Aorta (tissue), 5 donors: ENCODE measurements around the gene GABRB3. TPM values are rescaled to one million over a fixed set of nuclear protein-coding genes. Genes with fewer than 3 reads are reported as not detected.

Experiments
- ATAC-seq: fragments of 200-7000 bp; cut with Tn5 transposase; one replicate; pipeline ENCODE4 v1.9.1; 2022; ENCODE audit warnings: moderate library complexity; ENCODE audit not compliant: low FRiP score
- DNase-seq, 2 donors: peaks; one replicate each; pipeline ENCODE4 v3.0.0-alpha.2; 2020
- H3K27ac ChIP-seq, 2 donors: one replicate each; pipeline ENCODE4 v1.5.1; 2013; ENCODE audit warnings: low read length in 2 of 2, mild to moderate bottlenecking in 2 of 2, moderate library complexity in 2 of 2, control low read depth in 1 of 2, inconsistent platforms in 1 of 2, low read depth in 1 of 2
- H3K27me3 ChIP-seq, 2 donors: one replicate each; pipeline ENCODE4 v1.6.1; 2013; ENCODE audit warnings: control low read depth in 1 of 2, low read length in 1 of 2, mild to moderate bottlenecking in 1 of 2, moderate library complexity in 1 of 2; ENCODE audit not compliant: insufficient read depth in 2 of 2, control insufficient read depth in 1 of 2
- H3K36me3 ChIP-seq, 2 donors: one replicate each; pipeline ENCODE4 v1.6.1; 2013; ENCODE audit warnings: control low read depth in 1 of 2, low read length in 1 of 2, mild to moderate bottlenecking in 1 of 2; ENCODE audit not compliant: insufficient read depth in 2 of 2, control insufficient read depth in 1 of 2
- H3K4me1 ChIP-seq, 2 donors: one replicate each; pipeline ENCODE4 v1.6.1; 2013; ENCODE audit warnings: low read length in 2 of 2, control low read depth in 1 of 2, mild to moderate bottlenecking in 1 of 2, moderate library complexity in 1 of 2; ENCODE audit not compliant: insufficient read depth in 2 of 2, control insufficient read depth in 1 of 2
- H3K4me3 ChIP-seq, 2 donors: one replicate each; pipeline ENCODE4 v1.5.1; 2013; ENCODE audit warnings: low read length in 2 of 2, control low read depth in 1 of 2, mild to moderate bottlenecking in 1 of 2
- H3K9me3 ChIP-seq: one replicate; pipeline ENCODE4 v1.6.1; 2013; ENCODE audit warnings: mild to moderate bottlenecking, low read length; ENCODE audit not compliant: control insufficient read depth
- WGBS, 2 donors: extraction: QIAGEN DNeasy Blood & Tissue Kit; methylation state at CpG; one replicate each; pipeline ENCODE4 v1.1.7; 2013; 5-methylcytosine and 5-hydroxymethylcytosine counted together
- intact Hi-C, 2 donors: fragments of 100-400 bp; cut with DNase I; formaldehyde crosslinking; loops; one replicate each; pipeline versions ENCODE4 v1.14.2 to v1.15.0; 2022
- polyA plus RNA-seq, 2 donors: library from polyadenylated mRNA; stranded (reverse); fragments of 200-250 nt; gene quantifications; one replicate each; pipeline ENCODE4 v1.2.3, GENCODE V29; 2013
- total RNA-seq, 2 donors: library from RNA; stranded (reverse); fragmentation: NEBNext Ultra II Directional; extraction: Animal tissue kit (Norgen Biotek cat#: 25700); gene quantifications; one replicate each; pipeline ENCODE4 v1.2.1, GENCODE V29; 2021
- donor health status: healthy with polysubstance abuse.
- donor health status: Bipolar disorder and iron deficiency.
- donor health status: DM: no; HTN: no; CAD: no.
- donor health status: DM: no; HTN: no; CAD: no.
- donor health status: DM: yes; HTN: yes; CAD: no.

The GABRB3 gene
- total and polyA plus RNA-seq, 4 donors: 0.50 to 1.1 (median 0.92) TPM

DNA sequence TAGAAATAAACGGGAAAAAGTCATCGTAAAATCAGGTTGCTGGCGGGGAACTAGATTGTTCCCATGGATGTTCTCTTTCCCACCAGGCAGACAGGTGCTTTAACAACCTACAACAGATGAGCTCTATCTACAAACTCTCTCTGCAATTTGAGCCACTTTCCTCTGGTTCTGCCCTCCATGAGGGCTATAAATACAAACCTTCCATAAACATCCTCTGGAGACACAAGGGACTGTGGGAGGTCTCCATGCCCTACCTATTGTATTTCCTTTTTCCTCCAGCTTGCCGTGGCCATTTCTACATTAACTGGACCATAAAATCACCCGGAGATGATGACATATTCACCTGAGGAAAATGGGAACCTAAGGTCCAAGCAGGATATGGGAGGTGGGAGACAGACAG, 151.1 kb downstream of the GABRB3 start:
- intact Hi-C loops: no loop called here
- no peak overlapping the region for H3K27ac ChIP-seq
- no peak overlapping the region for H3K4me3 ChIP-seq
- DNase-seq: no peak
- no peaks in the 10 kb centered on the region for H3K9me3 ChIP-seq
- no peaks in the 10 kb centered on the region for H3K4me1 ChIP-seq
- no peaks in the 10 kb centered on the region for H3K27me3 ChIP-seq
- ATAC-seq: no peak
- WGBS, 2 donors: 60 to 71% methylated on average over 5 of the region's 5 CpGs
- H3K36me3 ChIP-seq: no peaks in the 10 kb centered on the region

DNA sequence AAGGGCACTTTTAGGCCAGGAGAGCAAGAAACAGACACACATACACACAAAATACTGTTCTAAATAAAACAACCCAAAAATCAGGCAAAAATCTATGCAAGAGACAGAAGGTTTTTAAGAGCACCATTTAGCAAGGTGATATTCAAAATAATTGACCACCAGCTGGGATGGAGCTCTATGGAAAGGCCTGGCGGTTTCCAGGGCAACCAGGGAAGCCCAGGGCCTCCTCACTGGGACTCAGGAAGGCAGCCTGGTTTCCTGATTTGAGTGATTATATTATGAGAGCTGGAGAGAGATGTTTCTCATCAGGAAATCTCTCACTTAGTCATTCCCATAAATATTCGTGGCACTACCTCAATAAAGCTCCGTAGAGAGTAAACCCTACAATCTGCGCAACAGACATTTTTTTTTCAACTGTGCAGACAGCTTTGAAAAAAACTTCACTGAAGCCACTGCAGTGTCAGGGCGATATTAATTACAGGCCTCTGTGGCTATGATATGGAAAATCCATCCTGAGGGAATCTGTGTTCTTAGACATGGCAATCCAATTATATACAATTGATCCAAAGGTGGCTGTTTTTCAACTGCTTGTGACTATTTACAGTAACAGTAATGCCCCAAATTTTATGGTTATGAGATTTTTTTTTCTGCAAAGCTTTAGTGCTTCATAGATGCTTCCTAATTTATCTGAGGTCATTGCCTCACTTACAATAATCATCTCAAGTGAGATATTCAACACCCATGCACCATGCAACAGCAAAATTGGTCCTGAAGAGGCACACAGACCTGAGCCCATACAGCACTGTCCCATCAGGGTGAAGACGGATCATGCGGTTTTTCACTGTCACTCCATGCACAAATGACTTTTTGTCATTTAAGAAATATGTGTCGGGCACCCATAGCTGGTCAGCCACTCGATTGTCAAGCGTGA, 152.1 kb downstream of the GABRB3 start:
- Histone ChIP-seq H3K36me3 (no peaks in the 10 kb centered on the region), H3K4me1 (no peaks in the 10 kb centered on the region), H3K27ac (no peak overlapping the region), H3K27me3 (no peaks in the 10 kb centered on the region), H3K4me3 (no peak overlapping the region), H3K9me3 (no peaks in the 10 kb centered on the region)
- intact Hi-C loops: no loop called here
- DNase-seq: no peak
- ATAC-seq: no peak
- WGBS, 2 donors: 64 to 66% methylated on average over 10 of the region's 10 CpGs

DNA sequence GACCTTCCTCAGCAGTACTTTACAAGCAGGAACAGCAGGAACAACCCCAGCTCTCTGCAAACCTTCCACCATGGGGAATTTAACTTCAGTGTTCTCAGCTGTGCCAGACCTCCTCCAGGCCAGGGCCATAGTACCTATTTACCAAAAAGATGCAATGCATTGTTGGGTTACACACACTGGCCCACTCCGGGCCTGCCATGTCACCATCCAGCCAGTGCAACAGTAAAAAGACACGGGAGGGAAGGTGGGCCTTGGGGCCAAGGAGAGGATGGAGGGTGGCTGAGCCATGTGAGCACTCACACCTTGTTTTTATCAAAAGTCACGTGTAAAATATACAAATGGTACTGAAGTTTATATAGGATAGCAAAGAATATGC, 157.0 kb downstream of the GABRB3 start:
- Histone ChIP-seq H3K9me3 (peaks cover 3% of the 10 kb centered on the region), H3K36me3 (no peaks in the 10 kb centered on the region), H3K4me3 (no peak overlapping the region), H3K27ac (no peak overlapping the region), H3K4me1 (no peaks in the 10 kb centered on the region), H3K27me3 (no peaks in the 10 kb centered on the region)
- 79 to 85% methylated on average over 3 of the region's 3 CpGs for WGBS, 2 donors
- ATAC-seq (no peak), DNase-seq (no peak)
- intact Hi-C loops: no loop called here

DNA sequence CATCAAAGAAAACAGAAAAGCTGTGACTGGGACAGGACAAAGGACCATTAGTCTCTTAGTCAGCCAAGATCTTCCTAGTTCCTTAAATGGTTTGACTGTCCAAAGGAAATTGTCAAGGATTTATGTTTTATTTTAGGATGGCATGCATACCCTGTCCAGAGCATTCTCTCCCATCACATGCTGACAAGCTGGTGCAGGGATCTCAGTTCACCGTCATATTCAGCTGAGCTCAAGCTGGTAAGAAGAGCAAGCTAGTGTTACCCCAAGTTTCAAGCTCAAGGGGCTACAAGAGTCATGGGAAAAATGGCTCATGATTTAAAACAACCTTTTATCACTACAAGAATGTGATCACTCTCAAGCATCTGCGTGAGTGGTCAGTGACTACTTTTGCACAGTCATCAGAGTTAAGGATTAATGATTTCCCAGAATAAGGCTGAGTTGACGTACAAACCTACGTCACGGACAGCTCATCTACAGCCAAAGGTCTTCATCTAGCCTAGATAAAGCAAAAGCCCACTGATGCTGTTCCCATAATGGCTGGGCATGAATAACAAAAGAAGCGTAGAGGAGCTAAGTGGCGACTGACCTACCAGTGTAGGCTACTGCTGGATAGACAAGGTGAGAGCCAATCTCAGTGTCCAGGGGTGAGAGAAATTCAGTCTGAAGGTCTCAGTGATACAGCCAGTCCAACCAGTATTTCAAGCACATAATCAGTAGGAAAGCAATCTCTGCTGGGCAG, 157.5 kb downstream of the GABRB3 start:
- peaks cover 3% of the 10 kb centered on the region for H3K9me3 ChIP-seq
- DNase-seq (no peak), ATAC-seq (no peak)
- no peaks in the 10 kb centered on the region for H3K4me1 ChIP-seq
- WGBS, 2 donors: 80 to 84% methylated on average over 7 of the region's 7 CpGs
- H3K27me3 ChIP-seq: no peaks in the 10 kb centered on the region
- no peaks in the 10 kb centered on the region for H3K36me3 ChIP-seq
- intact Hi-C loops: no loop called here
- H3K4me3 ChIP-seq: no peak overlapping the region
- H3K27ac ChIP-seq: no peak overlapping the region

DNA sequence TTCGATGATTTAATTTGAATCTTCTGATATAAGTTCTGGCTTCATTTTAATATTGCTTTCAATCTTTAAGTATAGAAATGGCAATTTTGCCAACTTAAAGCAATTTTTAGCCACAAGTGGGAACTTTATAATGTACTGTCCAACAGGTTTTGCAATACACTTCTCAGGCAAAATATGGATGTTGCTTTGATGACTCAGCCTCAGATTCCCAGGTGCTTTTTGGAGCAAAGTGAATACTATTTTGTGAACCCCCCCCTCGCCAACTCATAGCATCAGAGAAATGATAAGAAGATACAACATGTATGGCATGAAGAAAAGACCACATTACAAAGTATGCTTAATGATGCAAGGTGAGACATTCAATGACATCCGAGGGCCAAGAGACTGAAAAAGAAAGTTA, 158.1 kb downstream of the GABRB3 start:
- Histone ChIP-seq H3K27ac (no peak overlapping the region), H3K9me3 (peaks cover 3% of the 10 kb centered on the region), H3K36me3 (no peaks in the 10 kb centered on the region), H3K4me3 (no peak overlapping the region), H3K27me3 (no peaks in the 10 kb centered on the region), H3K4me1 (no peaks in the 10 kb centered on the region)
- DNase-seq (no peak), ATAC-seq (no peak)
- intact Hi-C loops: no loop called here
- WGBS, 2 donors: 58 to 64% methylated on average over 3 of the region's 3 CpGs

GRCh38 chr15:26598704-26599103, 174.2 kb downstream of the GABRB3 start:
- ATAC-seq (no peak), DNase-seq (no peak)
- no peak overlapping the region for H3K4me3 ChIP-seq
- no peak overlapping the region for H3K27ac ChIP-seq
- no peaks in the 10 kb centered on the region for H3K4me1 ChIP-seq
- intact Hi-C loops: no loop called here
- 47 to 71% methylated on average over 2 of the region's 2 CpGs for WGBS, 2 donors
- peaks cover 11% of the 10 kb centered on the region for H3K9me3 ChIP-seq
- H3K27me3 ChIP-seq: peaks cover 0 to 2% of the 10 kb centered on the region in 2 donors
- H3K36me3 ChIP-seq: no peaks in the 10 kb centered on the region

DNA sequence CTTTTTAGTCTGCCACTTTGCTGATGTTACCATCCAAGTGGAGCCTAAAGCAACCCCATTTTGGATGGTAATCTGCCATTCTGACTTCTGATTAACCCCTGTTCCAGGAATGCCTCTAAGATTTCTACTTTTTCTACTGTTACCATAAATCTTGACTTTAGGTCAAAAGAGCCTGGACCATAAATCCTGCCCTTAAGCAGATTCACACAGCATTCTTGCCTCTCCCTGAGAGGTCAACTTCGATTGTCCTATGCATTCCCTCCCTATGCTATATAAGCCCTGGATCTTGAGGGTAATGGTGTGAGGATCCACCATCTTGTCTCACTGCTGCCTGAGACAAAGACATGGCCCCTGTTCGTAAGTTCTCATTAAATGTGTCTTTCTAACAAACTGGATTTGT, 177.3 kb downstream of the GABRB3 start:
- Histone ChIP-seq H3K36me3 (no peaks in the 10 kb centered on the region), H3K27ac (no peak overlapping the region), H3K4me1 (no peaks in the 10 kb centered on the region), H3K4me3 (no peak overlapping the region), H3K27me3 (peaks cover 0 to 2% of the 10 kb centered on the region in 2 donors), H3K9me3 (peaks cover 11% of the 10 kb centered on the region)
- 35 to 40% methylated on average over 2 of the region's 2 CpGs for WGBS, 2 donors
- intact Hi-C loops: no loop called here
- DNase-seq (no peak), ATAC-seq (no peak)

GRCh38 chr15:26590676-26591075, 182.2 kb downstream of the GABRB3 start:
- Histone ChIP-seq H3K9me3 (peaks cover 4% of the 10 kb centered on the region), H3K4me3 (no peak overlapping the region), H3K4me1 (no peaks in the 10 kb centered on the region), H3K27me3 (no peaks in the 10 kb centered on the region), H3K27ac (no peak overlapping the region), H3K36me3 (no peaks in the 10 kb centered on the region)
- WGBS, 2 donors: 39% methylated on average over 2 of the region's 2 CpGs
- intact Hi-C loops: no loop called here
- ATAC-seq (no peak), DNase-seq (no peak)

DNA sequence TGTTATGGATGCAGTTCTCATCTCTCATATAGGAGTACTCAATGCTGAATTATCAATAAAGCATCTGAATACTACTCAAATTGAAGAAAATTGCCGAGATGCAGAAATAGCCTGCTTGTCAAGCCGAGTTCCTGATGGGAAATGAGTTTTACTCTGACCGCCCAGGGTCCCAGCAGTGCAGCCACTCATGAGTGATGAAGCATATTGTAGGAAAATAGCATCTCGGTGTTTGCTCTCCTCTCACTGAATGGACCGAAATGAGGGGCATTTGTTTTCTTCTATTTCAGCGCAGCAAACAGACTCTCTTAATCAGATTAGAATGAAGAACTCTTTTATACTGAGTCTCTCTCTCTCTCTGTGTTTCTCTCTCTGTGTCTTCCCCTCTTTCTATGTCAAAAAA, 190.0 kb downstream of the GABRB3 start:
- Histone ChIP-seq H3K9me3 (peaks cover 1% of the 10 kb centered on the region), H3K4me1 (no peaks in the 10 kb centered on the region), H3K27ac (no peak overlapping the region), H3K36me3 (no peaks in the 10 kb centered on the region), H3K4me3 (no peak overlapping the region), H3K27me3 (no peaks in the 10 kb centered on the region)
- intact Hi-C loops: no loop called here
- ATAC-seq: no peak
- no peak for DNase-seq
- 85% methylated on average over 6 of the region's 6 CpGs for WGBS, 2 donors
